Sigmoid colon (tissue), 4 donors: ENCODE measurements around the gene MYH10.

ENCODE experiments used
- CTCF ChIP-seq, 4 experiments: fragments of 450-650 bp in 3 of 4; fragments of 200-600 bp in 1 of 4; IDR thresholded peaks; one replicate each; pipeline ENCODE4 v1.5.1; 2016 to 2019; ENCODE audit warnings: antibody characterized with exemption in 4 of 4, mild to moderate bottlenecking in 3 of 4, moderate library complexity in 2 of 4
- EP300 ChIP-seq, 4 donors: sonication (generic); formaldehyde crosslinking; IDR thresholded peaks; one replicate each; pipeline ENCODE4 v1.6.1; 2017; ENCODE audit warnings: antibody characterized with exemption in 4 of 4
- POLR2A ChIP-seq, 2 donors: fragments of 450-650 bp; IDR thresholded peaks; one replicate each; pipeline ENCODE4 v1.6.1; 2016; ENCODE audit warnings: antibody characterized with exemption in 2 of 2, mild to moderate bottlenecking in 2 of 2, moderate library complexity in 2 of 2
- POLR2AphosphoS5 ChIP-seq, 4 donors: sonication (generic); formaldehyde crosslinking; IDR thresholded peaks; one replicate each; pipeline ENCODE4 v1.6.1; 2017; ENCODE audit warnings: antibody characterized with exemption in 4 of 4

GRCh38 chr17:8430966-8431365 is 199.6 kb downstream of the MYH10 start:
- TF ChIP-seq POLR2A (IDR thresholded peaks at IDR 0.05) (no peak), CTCF (IDR thresholded peaks at IDR 0.05) (no peak), POLR2AphosphoS5 (IDR thresholded peaks at IDR 0.05) (peak in 1 of 4 donors; percentile 9), EP300 (IDR thresholded peaks at IDR 0.05) (no peak)
